GM12878 (cell line): ENCODE data around the gene CPEB3. TPM values are rescaled to one million over a fixed set of nuclear protein-coding genes. Genes with fewer than 3 reads are reported as not detected.

Source experiments
- ATAC-seq: fragments of 200-7000 bp; cut with Tn5 transposase; 3 replicates; pipeline ENCODE4 v1.9.1; 2020; ENCODE audit warnings: mild to moderate bottlenecking, moderate library complexity
- BruUV-seq: library from RNA; stranded (reverse); fragments of 400-500 nt; replicated peaks from 2 replicates; lab custom pipeline; 2021; lab: Mats Ljungman, UMichigan
- CTCF ChIA-PET: fragments of 300-600 bp; sonication (Branson Sonifier 250); formaldehyde crosslinking; extraction: SDS; loops from one replicate; lab custom pipeline; 2021; ENCODE audit warnings: inconsistent platforms; lab: Yijun Ruan, JAX
- POLR2A ChIA-PET: fragments of 350-600 bp; formaldehyde crosslinking; extraction: SDS; loops from one replicate; lab custom pipeline; 2021; ENCODE audit warnings: inconsistent platforms; lab: Charles Lee
- RAD21 ChIA-PET: fragments of 300-600 bp; sonication (Branson Sonifier 250); formaldehyde crosslinking; loops from one replicate; lab custom pipeline; 2023; ENCODE audit warnings: antibody characterized with exemption; ENCODE audit not compliant: unreplicated experiment; lab: Charles Lee
- SMC1A ChIA-PET: fragments of 300-600 bp; sonication (Branson Sonifier 250); formaldehyde crosslinking; loops from one replicate; lab custom pipeline; 2023; ENCODE audit not compliant: unreplicated experiment, uncharacterized antibody; lab: Charles Lee
- DNase-seq: peaks from one replicate; pipeline ENCODE4 v3.0.0-alpha.2; 2011; ENCODE audit warnings: low read depth, low spot score
- FAIRE-seq: peaks from 3 replicates; lab custom pipeline; 2011; peaks lifted over from hg19 to GRCh38; lab: Jason Lieb, UNC
- H2AFZ ChIP-seq: 2 replicates; pipeline ENCODE4 v1.6.0; 2011; ENCODE audit warnings: low read depth, low read length, control low read depth; ENCODE audit not compliant: control insufficient read depth
- H3K27ac ChIP-seq: 2 replicates; pipeline ENCODE4 v1.5.1; 2011; ENCODE audit warnings: control low read depth; ENCODE audit not compliant: control insufficient read depth, insufficient read depth
- H3K27me3 ChIP-seq, 2 experiments: replicated peaks in 1 of 2; 2 replicates each; pipeline versions ENCODE4 v1.6.0 to v1.6.1; 2011; ENCODE audit warnings: low read length in 1 of 2; ENCODE audit not compliant: control insufficient read depth in 2 of 2, insufficient read depth in 2 of 2
- H3K36me3 ChIP-seq, 2 experiments: 2 replicates each; pipeline ENCODE4 v1.5.1; 2011; ENCODE audit warnings: low read length in 1 of 2; ENCODE audit not compliant: control insufficient read depth in 2 of 2, insufficient read depth in 2 of 2
- H3K4me1 ChIP-seq: 2 replicates; pipeline ENCODE4 v1.6.1; 2011; ENCODE audit warnings: mild to moderate bottlenecking, low read length, moderate library complexity, mixed read lengths; ENCODE audit not compliant: control insufficient read depth, insufficient read depth
- H3K4me2 ChIP-seq: 2 replicates; pipeline ENCODE4 v1.6.0; 2011; ENCODE audit warnings: control low read depth; ENCODE audit not compliant: control insufficient read depth, insufficient read depth
- H3K4me3 ChIP-seq: fragments of 200-600 bp; sonication (generic); 2 replicates; pipeline ENCODE4 v1.5.1; 2016
- H3K79me2 ChIP-seq: 2 replicates; pipeline ENCODE4 v1.6.0; 2011; ENCODE audit warnings: low read length; ENCODE audit not compliant: control insufficient read depth, insufficient read depth
- H3K9ac ChIP-seq: 2 replicates; pipeline ENCODE4 v1.8.0; 2011; ENCODE audit warnings: low read length, control low read depth, mixed read lengths; ENCODE audit not compliant: control insufficient read depth, insufficient read depth
- H3K9me3 ChIP-seq: replicated peaks from 3 replicates; pipeline ENCODE4 v1.5.1; 2011; ENCODE audit warnings: mild to moderate bottlenecking, low read length; ENCODE audit not compliant: control insufficient read depth, insufficient read depth
- H4K20me1 ChIP-seq: 2 replicates; pipeline ENCODE4 v1.6.0; 2011; ENCODE audit not compliant: control insufficient read depth, insufficient read depth
- BACH1 ChIP-seq: fragments of 450-650 bp; IDR thresholded peaks from 2 replicates; pipeline ENCODE4 v1.6.1; 2017; ENCODE audit warnings: mild to moderate bottlenecking, borderline replicate concordance
- BMI1 ChIP-seq: fragments of 450-650 bp; IDR thresholded peaks from 2 replicates; pipeline ENCODE4 v1.6.1; 2016; ENCODE audit warnings: mild to moderate bottlenecking, moderate library complexity, borderline replicate concordance
- BRCA1 ChIP-seq: IDR thresholded peaks from 2 replicates; pipeline ENCODE4 v1.6.1; 2011; ENCODE audit warnings: low read depth, low read length, improper control_type of control experiment
- IRF3 ChIP-seq: fragments of 450-650 bp; IDR thresholded peaks from 2 replicates; pipeline ENCODE4 v1.6.1; 2014; ENCODE audit warnings: mild to moderate bottlenecking
- KLF5 ChIP-seq: fragments of 450-650 bp; IDR thresholded peaks from 2 replicates; pipeline ENCODE4 v1.6.1; 2014; ENCODE audit warnings: mild to moderate bottlenecking; ENCODE audit not compliant: partially characterized antibody
- LARP7 ChIP-seq: fragments of 450-650 bp; IDR thresholded peaks from 2 replicates; pipeline ENCODE4 v1.6.1; 2017; ENCODE audit warnings: mild to moderate bottlenecking
- NFYB ChIP-seq: IDR thresholded peaks from 2 replicates; pipeline ENCODE4 v1.6.1; 2011; ENCODE audit warnings: low read depth, mild to moderate bottlenecking, low read length, improper control_type of control experiment, moderate library complexity; ENCODE audit not compliant: insufficient read depth
- POU2F2 ChIP-seq: IDR thresholded peaks from 3 replicates; pipeline ENCODE4 v1.6.1; 2011; ENCODE audit warnings: low read depth, mild to moderate bottlenecking, low read length, borderline replicate concordance
- TARDBP ChIP-seq: IDR thresholded peaks from 2 replicates; pipeline ENCODE4 v1.6.1; 2016; ENCODE audit warnings: borderline replicate concordance
- TCF3 ChIP-seq: IDR thresholded peaks from 2 replicates; pipeline ENCODE4 v1.6.1; 2012; ENCODE audit warnings: low read depth, mild to moderate bottlenecking, low read length, borderline replicate concordance; ENCODE audit not compliant: insufficient read depth
- USF1 ChIP-seq: IDR thresholded peaks from 2 replicates; pipeline ENCODE4 v1.6.1; 2011; ENCODE audit warnings: borderline replicate concordance, low read depth, mild to moderate bottlenecking, moderate library complexity, mixed read lengths, low read length; ENCODE audit not compliant: insufficient read depth; ENCODE audit errors: extremely low read length
- WGBS: methylation state at CpG from one replicate; pipeline ENCODE4 v1.1.6; 2016; ENCODE audit warnings: low lambda C conversion rate; ENCODE audit not compliant: insufficient replicate concordance, insufficient coverage; ENCODE audit errors: missing lambda C conversion rate; 5-methylcytosine and 5-hydroxymethylcytosine counted together
- in situ Hi-C: fragments of 300-500 bp; cut with MboI; formaldehyde crosslinking; loops from 9 replicates; pipeline ENCODE4 v1.14.3; 2018; ENCODE audit warnings: mixed read lengths
- intact Hi-C: fragments of 100-400 bp; cut with micrococcal nuclease; formaldehyde crosslinking; loops from one replicate; pipeline ENCODE4 v1.14.2; 2022; ENCODE audit not compliant: unreplicated experiment
- polyA plus RNA-seq, 11 experiments: library from polyadenylated mRNA; depleted of rRNA in 4 of 11; unstranded in 6 of 11; stranded (reverse) in 5 of 11; fragments of >200 nt; fragmentation: Nextera tagmentation in 4 of 11; fragmentation: Illumina TruSeq in 1 of 11; extraction: Ambion mirVana in 4 of 11; extraction: Trizol in 1 of 11; gene quantifications; 1 replicate in 1 of 11; 2 replicates in 10 of 11; pipeline versions ENCODE4 v1.2.1 to v1.2.3, GENCODE V29; 2011 to 2016; ENCODE audit warnings: inconsistent platforms in 2 of 11, missing spikeins in 2 of 11, low read depth in 1 of 11
- total RNA-seq, 4 experiments: library from RNA; depleted of rRNA in 3 of 4; stranded (reverse); fragments of >200 nt in 3 of 4; fragmentation: Illumina TruSeq in 1 of 4; extraction: Trizol in 1 of 4; gene quantifications; 2 replicates each; pipeline versions ENCODE4 v1.2.1 to v1.2.3, GENCODE V29; 2013 to 2021

The CPEB3 gene
- total and polyA plus RNA-seq, 10 of the 15 experiments (the other 5 are each of a cell fraction or from before 2014, with no cell fraction given) = 0.50 to 2.3 (median 1.2) TPM

- TF ChIP-seq USF1 (no peak), BRCA1 (no peak), NFYB (no peak)
- TF ChIP-seq, all 136 proteins: peak for 0
Measured at GRCh38 chr10:92149261-92149660, 141.6 kb downstream of the CPEB3 start (continued).

GRCh38 chr10:92146781-92147180 lies 144.1 kb downstream of the CPEB3 start:
- Histone ChIP-seq H2AFZ (no peak overlapping the region), H3K79me2 (no peaks in the 10 kb centered on the region), H3K36me3 (no peaks in the 10 kb centered on the region), H3K4me2 (no peak overlapping the region), H3K9ac (no peak overlapping the region), H3K27ac (no peak overlapping the region), H3K27me3 (no peaks in the 10 kb centered on the region), H3K4me1 (peaks cover 15% of the 10 kb centered on the region), H4K20me1 (no peaks in the 10 kb centered on the region), H3K9me3 (no peaks in the 10 kb centered on the region), H3K4me3 (no peak overlapping the region)
- ChIA-PET RAD21 (interaction anchor here (0.5 kb wide), 1 partner anchor 63 kb away, joined by 4 read pairs; no protein-coding TSS in a partner anchor), POLR2A (no interaction called here), SMC1A (interaction anchor here (0.6 to 1.8 kb wide), 4 partner anchors 16 to 59 kb away, joined by 3 to 6 read pairs (median 4); no protein-coding TSS in a partner anchor), CTCF (interaction anchor here (1.9 kb wide), 1 partner anchor 59 kb away, joined by 6 read pairs; no protein-coding TSS in a partner anchor)
- BruUV-seq = no TSS peak
- DNase-seq (no peak), ATAC-seq (no peak), FAIRE-seq (no peak)
- in situ Hi-C loops (no loop called here), intact Hi-C loops (no loop called here)
- WGBS = 73% methylated on average over 6 of the region's 6 CpGs
- TF ChIP-seq BMI1 (no peak), BACH1 (no peak), TARDBP (no peak), BRCA1 (no peak), KLF5 (no peak), IRF3 (no peak), POU2F2 (no peak), LARP7 (no peak), TCF3 (no peak)
